Endothelial cell of coronary artery (primary cell): ENCODE measurements around the gene POF1B. TPM values are rescaled to one million over a fixed set of nuclear protein-coding genes. Genes with fewer than 3 reads are reported as not detected.

ENCODE experiments used
- total RNA-seq: library from RNA; depleted of rRNA; stranded (reverse); fragments of >200 nt; gene quantifications from 2 replicates; pipeline ENCODE4 v1.2.3, GENCODE V29; 2014

The POF1B gene, protein sequence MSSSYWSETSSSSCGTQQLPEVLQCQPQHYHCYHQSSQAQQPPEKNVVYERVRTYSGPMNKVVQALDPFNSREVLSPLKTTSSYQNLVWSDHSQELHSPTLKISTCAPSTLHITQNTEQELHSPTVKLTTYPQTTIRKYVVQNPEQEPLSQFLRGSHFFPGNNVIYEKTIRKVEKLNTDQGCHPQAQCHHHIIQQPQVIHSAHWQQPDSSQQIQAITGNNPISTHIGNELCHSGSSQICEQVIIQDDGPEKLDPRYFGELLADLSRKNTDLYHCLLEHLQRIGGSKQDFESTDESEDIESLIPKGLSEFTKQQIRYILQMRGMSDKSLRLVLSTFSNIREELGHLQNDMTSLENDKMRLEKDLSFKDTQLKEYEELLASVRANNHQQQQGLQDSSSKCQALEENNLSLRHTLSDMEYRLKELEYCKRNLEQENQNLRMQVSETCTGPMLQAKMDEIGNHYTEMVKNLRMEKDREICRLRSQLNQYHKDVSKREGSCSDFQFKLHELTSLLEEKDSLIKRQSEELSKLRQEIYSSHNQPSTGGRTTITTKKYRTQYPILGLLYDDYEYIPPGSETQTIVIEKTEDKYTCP
- not detected in 2 replicates for total RNA-seq

DNA sequence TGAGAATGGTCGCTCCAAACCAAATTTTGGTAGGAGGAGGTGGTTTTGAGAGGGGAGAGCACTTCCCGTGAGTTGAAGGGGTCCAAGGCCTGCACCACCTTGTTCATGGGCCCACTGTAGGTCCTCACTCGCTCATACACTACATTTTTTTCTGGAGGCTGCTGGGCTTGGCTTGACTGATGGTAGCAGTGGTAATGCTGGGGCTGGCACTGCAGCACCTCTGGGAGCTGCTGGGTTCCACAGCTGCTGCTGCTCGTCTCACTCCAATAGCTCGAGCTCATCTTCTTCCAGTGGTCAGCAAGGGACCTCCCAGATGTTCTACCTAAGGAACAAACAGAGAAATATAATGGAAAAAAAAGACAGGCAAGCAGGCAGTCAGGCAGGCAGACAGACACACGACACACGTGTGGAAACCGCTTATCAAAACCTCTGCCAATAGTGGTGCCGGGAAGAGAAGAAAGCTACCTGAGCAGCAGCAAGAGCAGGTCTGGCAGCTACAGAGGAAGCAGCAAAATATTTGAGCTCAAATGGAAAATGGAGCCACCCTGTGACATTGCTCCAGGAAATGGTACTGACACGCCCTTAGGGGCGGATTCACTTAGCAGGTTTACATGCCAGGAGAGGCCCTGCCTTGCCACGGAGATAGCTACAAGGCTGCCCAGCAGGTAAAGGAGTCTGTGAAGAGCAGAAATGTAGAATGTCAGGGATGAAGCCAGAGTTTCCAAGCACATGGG lies at the start of gene POF1B:
TSS of gene POF1B (minus strand) at position 492 of the 734 bp plus-strand sequence. CDS start at position 281, 211 bp downstream.

DNA sequence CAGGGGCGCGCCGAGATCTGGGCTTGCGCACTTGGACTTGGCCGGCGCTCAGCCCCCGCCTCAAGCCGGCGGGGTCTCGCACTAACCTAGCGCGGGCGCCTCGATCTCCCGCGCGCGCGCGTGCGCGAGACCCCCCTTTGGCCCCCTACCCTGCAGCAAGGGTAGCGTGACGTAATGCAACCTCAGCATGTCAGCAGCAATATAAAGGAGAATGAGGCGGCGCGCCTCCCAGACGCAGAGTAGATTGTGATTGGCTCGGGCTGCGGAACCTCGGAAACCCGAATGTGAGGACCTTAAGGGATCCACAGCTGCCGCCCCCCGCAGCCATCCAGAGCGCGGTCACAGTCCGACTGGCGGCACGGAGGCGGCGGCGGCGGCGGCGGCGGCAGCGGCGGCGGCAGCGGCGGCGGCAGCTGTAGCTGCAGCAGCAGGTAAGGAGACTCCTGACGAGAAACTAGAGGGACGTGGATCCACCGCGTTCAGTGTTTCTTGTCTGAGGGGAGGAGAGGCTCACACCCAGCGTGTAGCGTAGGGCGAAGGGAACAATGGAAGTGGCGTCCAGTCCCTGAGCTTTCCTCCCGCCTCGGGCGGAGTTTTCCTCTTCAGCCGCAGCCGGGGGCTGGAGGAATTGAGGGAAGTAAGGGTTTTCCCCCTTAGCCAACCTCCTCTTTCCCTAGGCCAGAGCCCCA lies 135.6 kb downstream of the POF1B start, which contains the start of the genes SATL1 and ZNF711:
TSS of gene SATL1 (minus strand) at position 19 of the 689 bp plus-strand sequence. CDS start 134,811 bp downstream, outside the sequence.
TSS of gene ZNF711 (plus strand) at position 231 of the 689 bp plus-strand sequence. CDS start 3,582 bp downstream, outside the sequence.

Other genes starting within 250 kb of the POF1B start
- not detected in 2 replicates for gene SATL1, start 135.9 kb downstream of the POF1B start, total RNA-seq
- gene ZNF711, start 135.7 kb downstream of the POF1B start, total RNA-seq, result 1.5 and 1.7 TPM in 2 replicates